ENCODE data around the gene LRBA. TPM values are rescaled to one million over a fixed set of nuclear protein-coding genes. Genes with fewer than 3 reads are reported as not detected.

The LRBA gene
- polyA plus RNA-seq, 1 experiment = 23.4 TPM

DNA sequence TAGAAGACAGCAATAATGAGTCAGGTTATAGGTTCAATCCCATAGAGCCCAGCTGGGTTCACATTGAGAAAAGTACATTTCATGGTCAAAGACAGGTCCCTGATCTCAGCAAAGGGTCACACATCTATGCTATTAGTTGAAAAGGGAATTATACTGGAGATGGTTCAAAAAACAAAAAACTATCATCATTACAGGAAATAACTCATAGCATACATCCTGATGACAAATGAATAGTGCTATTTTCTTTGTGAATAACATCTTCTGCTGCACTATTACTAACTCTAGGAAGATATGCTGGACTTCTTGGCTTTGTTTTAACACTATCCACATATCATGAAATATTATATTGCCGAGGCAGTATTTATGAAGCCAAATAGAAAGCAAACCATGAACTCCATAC lies 635.6 kb downstream of the LRBA start:
- no peak for DNase-seq (ENCODE audit: low read depth, low spot score)
- TF ChIP-seq, protein P1, sequence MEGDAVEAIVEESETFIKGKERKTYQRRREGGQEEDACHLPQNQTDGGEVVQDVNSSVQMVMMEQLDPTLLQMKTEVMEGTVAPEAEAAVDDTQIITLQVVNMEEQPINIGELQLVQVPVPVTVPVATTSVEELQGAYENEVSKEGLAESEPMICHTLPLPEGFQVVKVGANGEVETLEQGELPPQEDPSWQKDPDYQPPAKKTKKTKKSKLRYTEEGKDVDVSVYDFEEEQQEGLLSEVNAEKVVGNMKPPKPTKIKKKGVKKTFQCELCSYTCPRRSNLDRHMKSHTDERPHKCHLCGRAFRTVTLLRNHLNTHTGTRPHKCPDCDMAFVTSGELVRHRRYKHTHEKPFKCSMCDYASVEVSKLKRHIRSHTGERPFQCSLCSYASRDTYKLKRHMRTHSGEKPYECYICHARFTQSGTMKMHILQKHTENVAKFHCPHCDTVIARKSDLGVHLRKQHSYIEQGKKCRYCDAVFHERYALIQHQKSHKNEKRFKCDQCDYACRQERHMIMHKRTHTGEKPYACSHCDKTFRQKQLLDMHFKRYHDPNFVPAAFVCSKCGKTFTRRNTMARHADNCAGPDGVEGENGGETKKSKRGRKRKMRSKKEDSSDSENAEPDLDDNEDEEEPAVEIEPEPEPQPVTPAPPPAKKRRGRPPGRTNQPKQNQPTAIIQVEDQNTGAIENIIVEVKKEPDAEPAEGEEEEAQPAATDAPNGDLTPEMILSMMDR (IDR thresholded peaks at IDR 0.05; ENCODE audit: low read depth, low read length) = no peak
- CTCF ChIA-PET = no interaction called here

DNA sequence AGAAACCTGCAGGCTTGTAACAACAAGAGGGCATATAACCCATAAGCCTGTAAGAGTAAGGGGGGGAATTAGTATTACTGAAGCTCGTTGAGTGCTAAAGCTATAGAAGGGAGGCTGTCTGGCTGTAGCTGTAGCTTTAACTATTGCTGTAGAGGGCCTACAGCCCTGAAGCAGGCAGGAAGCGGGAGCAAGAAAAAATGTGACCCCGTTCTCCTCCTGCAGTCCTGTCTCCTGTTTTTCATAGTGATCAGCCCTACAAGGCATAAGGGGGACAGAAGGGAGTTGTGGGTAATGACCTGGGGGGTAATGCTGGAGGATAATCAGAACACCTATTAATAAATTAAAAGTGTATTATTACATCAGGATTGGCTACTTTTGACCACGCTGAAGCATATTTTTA lies 640.1 kb downstream of the LRBA start:
- ChIA-PET POLR2A (no interaction called here), CTCF (no interaction called here)
- no peak overlapping the region for H3K4me3 ChIP-seq (ENCODE audit: low read depth, low read length)
- DNase-seq (ENCODE audit: low read depth, low spot score) = no peak
- TF ChIP-seq, protein P1 (IDR thresholded peaks at IDR 0.05; ENCODE audit: low read depth, low read length) = no peak
- H3K27ac ChIP-seq (ENCODE audit: low read depth, low read length) = no peak overlapping the region
- no peaks in the 10 kb centered on the region for H3K27me3 ChIP-seq (ENCODE audit: control insufficient read depth, insufficient read depth, low read length)
- H3K9me3 ChIP-seq (ENCODE audit: control insufficient read depth, insufficient read depth, low read length) = no peaks in the 10 kb centered on the region

More for the DNA sequence above, 635.6 kb downstream of the LRBA start:
- H3K4me3 ChIP-seq (ENCODE audit: low read depth, low read length) = no peak overlapping the region
- H3K9me3 ChIP-seq (ENCODE audit: control insufficient read depth, insufficient read depth, low read length) = no peaks in the 10 kb centered on the region
- H3K27me3 ChIP-seq (ENCODE audit: control insufficient read depth, insufficient read depth, low read length) = no peaks in the 10 kb centered on the region
- POLR2A ChIA-PET = no interaction called here
- H3K27ac ChIP-seq (ENCODE audit: low read depth, low read length) = no peak overlapping the region

DNA sequence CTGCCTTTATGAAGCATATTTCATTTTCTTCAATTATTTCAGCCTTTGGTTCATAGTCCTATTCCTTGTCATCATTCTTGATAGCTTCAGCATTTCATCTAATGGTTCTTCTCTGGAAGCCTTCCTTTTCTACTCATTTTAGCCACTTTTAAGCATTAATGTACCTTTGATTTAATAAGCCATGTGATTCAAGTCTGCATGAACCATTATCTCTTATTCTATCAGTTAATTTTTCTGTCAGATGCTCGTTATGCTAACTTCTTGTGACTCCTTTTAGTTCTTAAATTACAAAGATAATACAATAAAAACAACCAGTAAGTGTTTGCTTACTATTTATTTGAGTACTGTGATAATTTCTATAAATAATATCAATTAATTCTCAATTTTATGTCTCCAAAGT lies 643.2 kb downstream of the LRBA start:
- POLR2A ChIA-PET = interaction anchor here (0.6 kb wide), 1 partner anchor 207 kb away, joined by 9 read pairs; no protein-coding TSS in a partner anchor
- CTCF ChIA-PET = interaction anchor here (0.6 to 1.0 kb wide), 4 partner anchors 40 to 506 kb away, joined by 3 to 5 read pairs (median 4); no protein-coding TSS in a partner anchor
- H3K27me3 ChIP-seq (ENCODE audit: control insufficient read depth, insufficient read depth, low read length) = no peaks in the 10 kb centered on the region

DNA sequence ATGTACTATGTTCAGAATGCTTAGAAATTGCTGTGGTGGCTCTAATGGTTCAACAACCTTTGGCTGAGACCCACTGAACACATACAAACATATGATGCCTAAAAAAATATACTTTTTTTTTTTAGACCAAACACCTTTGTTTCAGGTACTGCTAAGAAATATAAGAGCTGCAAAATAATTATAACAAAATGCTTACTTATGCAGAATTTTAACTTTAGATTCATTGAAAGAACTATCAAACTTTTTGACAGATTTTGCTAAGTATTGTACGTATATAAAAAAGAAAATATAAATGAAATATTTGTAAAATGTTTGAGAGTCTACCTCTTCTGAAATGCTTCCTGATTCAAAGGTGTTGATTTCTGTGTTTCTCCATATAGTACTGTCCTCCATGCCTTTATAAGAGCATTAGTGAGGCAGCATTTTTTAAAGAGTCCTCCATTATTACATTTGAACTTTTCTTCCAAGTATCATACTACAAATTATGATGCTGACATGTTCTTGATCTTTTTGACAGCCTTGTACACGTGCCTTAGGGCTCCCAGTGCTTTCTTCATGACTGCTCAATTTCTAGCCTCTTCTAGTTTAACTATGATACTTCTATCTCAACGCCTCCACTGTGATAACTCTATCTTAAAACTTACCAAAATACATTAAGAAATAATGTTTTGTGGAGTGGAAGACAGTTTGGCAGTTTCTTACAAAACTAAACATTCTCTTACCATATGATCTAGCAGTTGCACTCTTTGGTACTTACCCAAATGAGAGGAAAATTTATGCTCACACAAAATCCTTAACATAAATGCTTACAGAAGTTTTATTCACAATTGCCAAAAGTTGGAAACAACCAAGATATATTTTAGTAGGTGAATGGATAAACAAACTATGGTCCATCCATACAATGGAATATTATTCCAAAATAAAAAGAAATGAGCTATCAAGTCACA lies 645.4 kb downstream of the LRBA start:
- H3K4me3 ChIP-seq (ENCODE audit: low read depth, low read length) = no peak overlapping the region
- ChIA-PET POLR2A (no interaction called here), CTCF (no interaction called here)
- TF ChIP-seq, protein P1 (IDR thresholded peaks at IDR 0.05; ENCODE audit: low read depth, low read length) = no peak
- no peaks in the 10 kb centered on the region for H3K9me3 ChIP-seq (ENCODE audit: control insufficient read depth, insufficient read depth, low read length)
- no peaks in the 10 kb centered on the region for H3K27me3 ChIP-seq (ENCODE audit: control insufficient read depth, insufficient read depth, low read length)
- no peak overlapping the region for H3K27ac ChIP-seq (ENCODE audit: low read depth, low read length)
- DNase-seq (ENCODE audit: low read depth, low spot score) = no peak

More for the DNA sequence above, 643.2 kb downstream of the LRBA start:
- no peak overlapping the region for H3K4me3 ChIP-seq (ENCODE audit: low read depth, low read length)
- no peaks in the 10 kb centered on the region for H3K9me3 ChIP-seq (ENCODE audit: control insufficient read depth, insufficient read depth, low read length)
- TF ChIP-seq, protein P1 (IDR thresholded peaks at IDR 0.05; ENCODE audit: low read depth, low read length) = no peak
- DNase-seq (ENCODE audit: low read depth, low spot score) = no peak
- no peak overlapping the region for H3K27ac ChIP-seq (ENCODE audit: low read depth, low read length)

DNA sequence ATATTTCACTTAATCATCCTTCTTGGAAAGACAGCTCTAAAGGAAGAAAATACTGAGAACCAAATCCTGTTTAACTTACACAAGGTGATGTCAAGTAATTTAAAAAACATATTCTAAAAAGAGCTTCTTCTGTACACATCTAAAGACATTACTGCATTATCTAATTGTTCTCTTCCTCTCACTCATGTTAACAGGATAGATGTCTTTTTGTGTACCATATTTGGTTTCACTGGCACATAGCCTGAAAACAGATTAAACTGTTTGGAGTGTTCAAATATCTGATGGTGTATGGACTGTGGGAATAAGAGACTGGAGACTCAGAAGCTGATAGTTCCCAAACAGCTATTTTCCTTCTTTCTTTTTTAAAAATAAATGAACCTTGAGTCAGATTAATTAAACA lies 646.4 kb downstream of the LRBA start:
- CTCF ChIA-PET = no interaction called here
- no peak overlapping the region for H3K4me3 ChIP-seq (ENCODE audit: low read depth, low read length)
- H3K27me3 ChIP-seq (ENCODE audit: control insufficient read depth, insufficient read depth, low read length) = no peaks in the 10 kb centered on the region
- no peak for DNase-seq (ENCODE audit: low read depth, low spot score)
- POLR2A ChIA-PET = no interaction called here
- H3K27ac ChIP-seq (ENCODE audit: low read depth, low read length) = no peak overlapping the region
- TF ChIP-seq, protein P1 (IDR thresholded peaks at IDR 0.05; ENCODE audit: low read depth, low read length) = no peak
- H3K9me3 ChIP-seq (ENCODE audit: control insufficient read depth, insufficient read depth, low read length) = no peaks in the 10 kb centered on the region

Measured in AG04450 (cell line).